GM10266 (cell line): ENCODE results near the gene BICC1.

Experiments used
- DNase-seq: peaks from one replicate; pipeline ENCODE4 v3.0.0; 2012; ENCODE audit errors: extremely low spot score
- TF ChIP-seq, protein P1 (sequence below): IDR thresholded peaks from 2 replicates; pipeline ENCODE4 v1.5.1; 2012; ENCODE audit warnings: mild to moderate bottlenecking, low read depth; ENCODE audit not compliant: control insufficient read depth, insufficient read depth; ENCODE audit errors: missing control alignments

Gene BICC1

DNA sequence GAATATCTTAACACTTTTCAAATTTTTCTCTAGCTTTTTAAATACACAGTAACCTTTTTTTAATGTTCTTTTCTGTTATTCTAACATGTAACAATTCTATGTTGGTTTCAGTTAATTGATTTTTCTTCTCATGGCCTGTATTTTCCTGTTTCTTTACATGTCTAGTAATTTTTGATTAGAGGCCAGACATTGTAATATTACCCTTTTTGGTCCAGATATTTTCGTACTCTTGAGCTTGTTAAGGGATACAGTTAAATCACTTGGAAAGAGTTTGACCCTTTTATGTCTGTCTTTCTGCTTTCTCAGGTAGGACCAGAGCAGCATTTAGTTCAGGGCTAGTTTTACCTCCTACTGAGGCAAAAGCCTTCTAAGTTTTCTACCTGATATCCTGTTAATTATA lies 45.0 kb downstream of the BICC1 start:
- DNase-seq = no peak

DNA sequence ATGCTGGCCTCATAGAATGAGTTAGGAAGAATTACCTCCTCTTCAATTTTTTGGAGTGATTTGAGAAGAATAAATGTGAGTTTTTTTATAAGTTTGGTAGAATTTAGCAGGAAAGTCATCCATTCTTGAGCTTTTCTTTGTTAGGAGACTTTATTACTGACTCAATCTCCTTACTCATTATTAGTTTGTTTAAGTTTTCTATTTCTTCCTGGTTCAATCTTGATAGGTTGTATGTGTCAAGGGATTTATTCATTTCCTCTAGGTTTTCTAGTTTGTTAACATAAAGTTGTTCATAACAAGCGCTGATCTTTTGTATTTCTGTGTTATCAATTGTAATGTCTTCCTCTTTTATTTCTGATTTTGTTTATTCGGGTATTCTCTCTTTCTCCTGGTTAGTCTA lies 47.4 kb downstream of the BICC1 start:
- TF ChIP-seq, protein P1, sequence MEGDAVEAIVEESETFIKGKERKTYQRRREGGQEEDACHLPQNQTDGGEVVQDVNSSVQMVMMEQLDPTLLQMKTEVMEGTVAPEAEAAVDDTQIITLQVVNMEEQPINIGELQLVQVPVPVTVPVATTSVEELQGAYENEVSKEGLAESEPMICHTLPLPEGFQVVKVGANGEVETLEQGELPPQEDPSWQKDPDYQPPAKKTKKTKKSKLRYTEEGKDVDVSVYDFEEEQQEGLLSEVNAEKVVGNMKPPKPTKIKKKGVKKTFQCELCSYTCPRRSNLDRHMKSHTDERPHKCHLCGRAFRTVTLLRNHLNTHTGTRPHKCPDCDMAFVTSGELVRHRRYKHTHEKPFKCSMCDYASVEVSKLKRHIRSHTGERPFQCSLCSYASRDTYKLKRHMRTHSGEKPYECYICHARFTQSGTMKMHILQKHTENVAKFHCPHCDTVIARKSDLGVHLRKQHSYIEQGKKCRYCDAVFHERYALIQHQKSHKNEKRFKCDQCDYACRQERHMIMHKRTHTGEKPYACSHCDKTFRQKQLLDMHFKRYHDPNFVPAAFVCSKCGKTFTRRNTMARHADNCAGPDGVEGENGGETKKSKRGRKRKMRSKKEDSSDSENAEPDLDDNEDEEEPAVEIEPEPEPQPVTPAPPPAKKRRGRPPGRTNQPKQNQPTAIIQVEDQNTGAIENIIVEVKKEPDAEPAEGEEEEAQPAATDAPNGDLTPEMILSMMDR = no peak

More for the DNA sequence above, 45.0 kb downstream of the BICC1 start:
- TF ChIP-seq, protein P1 = no peak

DNA sequence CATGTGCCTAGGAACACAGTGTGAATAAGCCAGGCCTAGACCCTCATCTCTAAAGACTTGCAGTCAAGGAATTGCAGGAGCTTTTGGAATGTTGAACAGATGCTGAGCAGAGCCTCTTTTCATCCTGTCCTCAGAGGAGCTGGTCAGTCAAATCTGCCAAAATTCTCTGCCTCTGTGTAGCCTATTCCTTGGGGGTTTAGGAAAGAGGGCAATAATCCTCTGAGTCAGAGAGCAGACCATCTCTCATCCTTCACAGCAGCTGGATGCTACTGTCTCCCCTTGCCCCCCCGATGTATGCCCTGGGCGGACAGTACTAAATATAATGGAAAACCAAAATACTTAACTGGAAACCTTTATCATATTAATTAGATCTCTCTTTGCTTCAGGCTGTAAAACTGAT lies 52.6 kb downstream of the BICC1 start:
- no peak for DNase-seq
- TF ChIP-seq, protein P1 = no peak

More for the DNA sequence above, 47.4 kb downstream of the BICC1 start:
- DNase-seq = no peak

DNA sequence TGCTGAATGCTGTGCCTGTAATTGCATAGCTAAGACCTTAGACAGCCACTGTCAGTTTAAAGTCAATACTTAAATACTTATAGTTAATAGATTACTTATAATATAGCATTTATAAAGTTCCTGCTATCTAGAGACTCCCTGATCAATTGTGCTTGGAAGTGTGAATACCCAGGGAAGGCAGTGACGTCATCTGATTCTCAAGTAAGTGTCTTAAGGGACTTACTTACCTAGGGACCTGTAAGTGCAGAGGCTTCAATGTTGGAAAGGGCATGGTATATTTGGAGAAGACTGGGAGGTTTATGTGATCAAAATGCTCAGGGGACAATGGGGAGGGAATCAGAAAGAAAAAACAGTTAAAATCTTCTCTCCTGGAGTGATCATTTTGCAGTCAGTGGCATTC lies 55.0 kb downstream of the BICC1 start:
- DNase-seq = no peak
- TF ChIP-seq, protein P1 = no peak

DNA sequence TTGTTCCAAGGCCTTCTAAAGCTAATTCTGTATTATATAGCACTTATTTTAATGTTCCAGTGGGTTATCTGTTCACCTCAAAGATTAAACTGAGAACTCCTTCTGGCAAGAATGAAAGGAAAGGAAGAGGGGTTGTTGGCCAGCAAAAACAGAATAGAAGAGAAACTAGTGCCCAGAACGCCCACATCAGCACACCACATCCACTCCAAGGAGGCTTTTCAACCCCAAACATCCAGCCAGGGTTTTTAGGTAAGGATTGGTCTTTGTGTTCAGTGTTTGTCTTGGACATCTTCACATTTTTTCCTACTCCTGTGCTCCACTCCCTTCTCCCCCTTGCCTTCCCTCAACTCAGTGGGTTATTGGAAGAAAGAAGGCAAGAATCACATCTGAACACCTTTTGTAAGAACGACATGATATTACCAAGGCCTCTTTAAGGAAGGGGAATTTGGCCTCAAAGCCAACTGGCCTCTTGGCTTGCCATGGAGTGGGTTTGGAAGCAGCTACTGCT lies 55.8 kb downstream of the BICC1 start:
- DNase-seq = no peak
- TF ChIP-seq, protein P1 = no peak

DNA sequence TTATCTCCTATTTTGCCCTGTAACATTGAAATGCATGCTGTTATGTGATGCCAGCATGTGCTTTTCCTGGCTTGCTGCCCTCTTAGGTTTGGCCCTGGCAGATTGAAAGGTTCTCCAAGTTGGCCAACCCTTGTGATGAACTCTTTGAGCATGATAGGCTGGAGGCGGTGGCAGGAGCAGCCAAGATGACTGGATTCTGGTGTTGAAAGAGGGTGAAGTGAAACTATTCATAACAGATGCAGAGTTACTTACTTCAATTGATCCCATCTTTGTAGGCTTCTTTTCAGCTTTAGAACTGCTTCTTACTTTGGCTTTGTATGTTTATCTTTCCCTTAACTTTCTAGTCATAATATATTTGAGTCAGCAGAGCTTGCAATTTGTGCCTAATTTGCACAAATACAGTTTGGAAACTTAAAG lies 57.6 kb downstream of the BICC1 start:
- no peak for DNase-seq
- TF ChIP-seq, protein P1 = no peak

DNA sequence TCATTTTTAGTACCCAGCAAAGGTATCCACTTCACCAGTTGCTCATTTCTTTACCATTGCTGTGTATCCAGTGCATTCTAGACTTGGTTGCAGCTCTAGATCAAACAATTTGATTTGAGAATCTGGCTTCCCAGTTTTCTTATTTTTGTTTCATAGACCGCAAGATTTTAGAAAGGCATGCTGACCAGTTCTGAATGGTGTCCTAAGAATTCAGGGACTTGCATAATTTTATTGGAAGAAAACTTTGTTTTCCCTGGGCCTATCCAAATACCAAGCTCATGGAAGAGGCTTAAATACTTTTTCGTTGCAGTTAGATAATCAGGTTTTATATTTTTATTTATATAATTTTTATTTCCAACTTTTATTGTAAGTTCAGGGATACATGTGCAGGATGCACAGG lies 58.3 kb downstream of the BICC1 start:
- no peak for DNase-seq
- TF ChIP-seq, protein P1 = no peak
